ENCODE measurements around the gene INTS1.

INTS1 gene

GRCh38 chr7:1505731-1506550 is 1.8 kb upstream of the INTS1 start:
- DNase-seq, result no peak

DNA sequence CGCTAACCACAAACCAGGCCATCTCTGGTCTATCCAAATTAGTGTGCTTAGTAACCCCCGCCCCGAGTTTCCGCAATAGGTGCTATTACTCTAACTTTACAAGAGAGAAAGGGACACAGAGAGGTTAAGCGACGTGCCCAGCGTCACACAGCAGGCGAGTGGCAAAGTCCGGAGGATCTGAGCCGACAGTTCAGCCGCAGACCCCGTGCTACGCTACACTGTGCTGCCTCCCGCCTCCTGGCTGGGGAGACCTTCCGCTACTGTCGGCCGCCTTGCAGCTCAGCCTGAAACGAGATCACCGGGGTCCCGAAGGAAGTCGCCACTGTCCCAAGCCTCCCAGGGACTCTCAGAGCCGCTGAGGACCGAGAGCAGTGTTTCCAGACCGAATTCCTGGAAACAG is 799 bp downstream of the INTS1 start:
- no peak for DNase-seq

DNA sequence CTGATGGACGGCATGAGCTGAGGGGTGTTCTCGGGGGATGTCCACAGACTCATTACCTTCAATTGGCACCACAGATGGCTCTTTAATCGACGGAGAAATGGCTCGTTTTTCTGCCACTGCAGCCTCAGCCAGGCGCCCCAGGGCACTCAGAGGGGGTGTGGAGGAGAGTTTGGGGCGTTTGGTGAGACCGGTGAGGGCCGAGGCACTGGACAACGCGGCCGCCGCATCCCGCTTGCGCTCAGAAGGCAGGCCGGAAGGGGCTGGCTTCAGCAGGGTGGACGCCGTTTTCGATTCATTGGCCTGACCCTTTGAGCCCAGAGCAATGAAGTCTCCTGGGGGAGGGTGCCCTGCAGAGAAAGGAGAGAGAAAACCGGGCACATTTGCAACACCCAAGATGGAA is 1.3 kb downstream of the INTS1 start:
- DNase-seq, result no peak

DNA sequence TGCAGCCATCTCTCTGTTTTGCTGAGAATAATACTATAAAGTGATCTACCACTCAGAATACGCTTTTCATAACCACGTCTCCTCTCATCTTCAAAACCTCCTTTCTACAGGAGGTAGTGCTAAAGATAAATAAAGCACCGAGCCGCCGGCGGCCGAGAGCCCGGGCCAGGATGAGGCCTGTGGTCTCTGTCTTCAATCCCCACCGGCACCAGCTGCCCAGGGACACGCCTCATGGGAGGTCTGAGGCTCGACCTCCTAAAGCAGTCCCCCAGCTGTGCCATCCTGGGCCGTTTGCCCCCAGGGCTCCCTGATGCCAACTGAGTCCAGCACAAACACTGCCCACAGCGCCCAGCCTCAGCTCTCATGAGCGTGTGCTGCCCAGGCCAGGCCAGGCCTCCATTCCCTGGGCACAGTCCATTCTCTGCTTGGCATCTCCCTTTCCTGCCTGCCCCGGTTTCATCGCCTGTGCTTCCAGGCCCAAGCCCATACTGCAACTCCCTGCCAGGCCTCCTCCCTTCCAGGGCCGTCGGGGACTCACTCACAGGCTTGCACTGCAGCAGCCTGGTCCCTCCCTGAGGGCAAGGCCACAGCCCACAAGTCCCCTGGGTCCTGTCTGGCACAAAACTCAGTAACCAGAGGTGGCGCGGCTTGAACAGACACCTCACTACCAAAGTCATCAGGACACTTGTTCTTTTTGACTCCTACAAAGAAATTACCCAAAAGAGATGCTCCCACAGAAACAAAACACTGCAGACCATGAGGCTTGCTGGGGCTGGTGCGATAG is 2.5 kb downstream of the INTS1 start:
- no peak for DNase-seq

DNA sequence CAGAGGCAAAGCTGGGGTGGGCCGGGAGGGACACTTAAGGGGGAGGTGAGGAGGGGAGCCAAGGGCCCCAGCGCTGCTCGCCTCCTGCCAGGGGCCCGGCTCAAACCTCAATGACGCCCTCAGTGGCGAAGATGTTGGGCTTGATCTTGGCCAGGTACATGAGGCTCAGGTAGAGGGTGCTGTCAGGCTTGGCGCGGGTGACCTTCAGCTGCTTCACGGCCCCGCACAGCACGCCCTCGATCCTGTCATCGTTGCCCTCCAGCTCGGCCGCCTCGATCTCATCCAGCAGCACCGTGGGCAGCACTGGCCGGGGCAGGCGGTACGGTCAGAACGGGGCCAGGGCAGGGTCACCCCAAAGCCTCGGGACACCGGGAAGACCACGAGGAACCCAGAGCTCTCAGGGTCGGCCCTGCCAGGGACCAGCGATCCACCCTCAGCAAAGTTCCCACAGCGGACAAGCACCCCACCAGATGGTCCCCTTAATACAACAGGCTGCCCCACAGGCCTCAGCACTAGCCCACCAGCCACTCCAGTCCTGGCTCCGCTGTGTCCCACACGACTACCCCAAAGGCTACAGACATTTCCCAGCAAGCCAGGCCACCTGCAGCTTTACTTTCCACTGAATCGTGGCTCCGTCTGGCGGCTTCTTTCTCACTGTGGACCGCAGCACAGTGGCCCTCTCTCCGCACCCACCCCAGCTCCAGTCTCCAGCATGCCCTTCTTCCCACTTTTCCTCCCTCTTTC is 4.0 kb downstream of the INTS1 start:
- DNase-seq, result no peak

GRCh38 chr7:1499367-1500029 is 4.7 kb downstream of the INTS1 start:
- no peak for DNase-seq

DNA sequence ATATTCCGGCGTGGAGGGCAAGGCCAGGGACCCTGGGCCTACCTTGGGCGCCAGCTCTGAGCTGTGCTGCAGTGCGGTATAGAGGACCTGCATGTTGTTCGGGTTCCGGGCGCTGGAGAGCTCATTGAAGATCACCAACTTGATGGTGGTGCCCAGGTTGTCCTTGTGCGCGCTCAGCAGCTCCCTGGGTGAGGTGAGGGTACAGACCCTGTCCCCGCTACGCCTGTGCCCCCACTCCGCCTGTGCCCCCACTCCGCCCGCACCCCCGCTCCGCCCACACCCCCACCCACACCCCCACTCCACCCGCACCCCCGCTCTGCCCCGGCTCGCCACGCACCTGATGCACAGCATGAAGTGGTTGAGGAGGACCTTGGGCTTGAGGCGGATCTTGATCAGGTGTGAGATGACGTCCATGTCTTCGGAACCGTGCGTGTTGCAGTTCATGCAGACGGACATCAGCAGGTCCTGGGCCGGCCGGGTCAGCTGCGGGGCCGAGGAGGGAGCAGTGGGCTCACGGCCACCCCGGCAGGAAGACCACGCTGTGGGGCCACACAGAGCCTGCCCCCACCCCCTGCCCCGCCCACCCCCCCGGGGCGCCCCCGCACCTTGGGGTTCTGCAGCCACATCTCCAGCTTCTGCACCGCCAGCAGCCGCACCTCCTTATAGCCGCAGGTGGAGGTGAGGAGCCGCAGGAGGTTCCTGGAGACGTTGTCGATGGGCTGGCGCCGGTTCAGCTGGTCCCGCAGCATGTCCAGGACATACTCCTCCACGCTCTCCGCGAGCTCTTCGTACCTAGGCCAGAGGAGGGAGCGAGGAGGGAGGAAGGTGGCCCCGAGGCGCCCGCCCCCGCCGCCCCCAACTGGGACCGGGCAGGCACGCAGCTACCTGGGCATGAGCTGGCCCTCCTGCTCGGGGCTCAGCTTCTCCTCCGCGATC is 5.6 kb downstream of the INTS1 start:
- DNase-seq, result no peak

GRCh38 chr7:1497293-1497927 is 6.8 kb downstream of the INTS1 start:
- DNase-seq, result no peak

- no peak for DNase-seq
Observed at GRCh38 chr7:1496531-1497292, 7.5 kb downstream of the INTS1 start.

DNA sequence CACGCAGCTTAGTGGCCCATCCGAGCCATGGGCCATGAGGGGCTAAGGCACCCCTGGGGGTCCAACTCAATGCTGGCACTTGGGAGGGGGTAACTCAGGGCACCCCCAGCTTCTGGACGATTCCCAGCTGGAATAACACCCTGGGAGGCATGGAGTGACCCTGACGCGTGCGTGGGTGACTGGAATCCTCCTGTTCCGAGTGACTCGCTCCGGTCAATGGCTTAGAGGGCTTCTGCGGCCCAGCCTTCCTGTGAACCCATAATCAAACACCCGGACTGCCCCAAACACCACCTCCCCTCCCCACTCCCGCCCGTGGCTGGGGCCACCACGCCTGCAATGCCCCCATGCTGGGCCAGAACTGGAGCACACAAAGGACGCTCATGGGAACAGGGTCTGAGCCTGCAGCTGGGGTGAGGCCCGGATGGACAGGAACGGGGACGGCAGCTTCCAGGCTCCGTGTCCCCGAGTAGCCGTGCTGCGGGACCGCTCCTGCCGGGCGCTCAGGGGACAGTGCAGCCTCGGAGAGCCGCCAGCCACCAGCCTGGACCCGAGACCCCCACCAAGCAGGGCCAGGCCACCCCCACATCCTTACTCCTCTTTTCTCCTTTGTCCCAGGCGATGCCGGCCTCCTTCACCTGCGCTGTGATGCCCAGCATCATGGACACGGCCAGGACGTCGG is 8.5 kb downstream of the INTS1 start:
- no peak for DNase-seq

- no peak for DNase-seq
Observed at GRCh38 chr7:1494866-1495563, 9.2 kb downstream of the INTS1 start.

GRCh38 chr7:1494447-1494846 is 9.7 kb downstream of the INTS1 start:
- DNase-seq, result no peak

DNA sequence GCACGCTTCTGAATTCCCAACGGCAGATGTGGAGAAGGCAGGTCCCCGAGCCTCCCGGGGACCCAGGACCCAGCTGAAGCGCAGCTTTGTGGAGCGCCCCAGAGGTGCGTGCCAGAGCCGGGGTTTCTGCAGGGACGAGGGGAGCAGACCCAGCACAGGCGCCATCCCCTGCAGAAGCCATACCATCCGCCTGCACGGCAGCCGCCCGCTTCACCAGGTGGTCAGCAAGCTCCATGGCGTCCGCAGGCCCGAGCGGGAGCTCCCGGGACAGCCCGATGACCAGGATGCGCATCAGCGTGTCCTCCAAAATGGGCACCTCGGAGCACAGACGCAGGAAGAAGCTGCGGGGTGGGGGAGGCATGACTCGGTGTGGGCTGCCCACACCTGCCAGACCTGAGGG is 10.6 kb downstream of the INTS1 start:
- DNase-seq, result no peak

GRCh38 chr7:1493129-1493528 is 11.1 kb downstream of the INTS1 start:
- DNase-seq, result no peak

DNA sequence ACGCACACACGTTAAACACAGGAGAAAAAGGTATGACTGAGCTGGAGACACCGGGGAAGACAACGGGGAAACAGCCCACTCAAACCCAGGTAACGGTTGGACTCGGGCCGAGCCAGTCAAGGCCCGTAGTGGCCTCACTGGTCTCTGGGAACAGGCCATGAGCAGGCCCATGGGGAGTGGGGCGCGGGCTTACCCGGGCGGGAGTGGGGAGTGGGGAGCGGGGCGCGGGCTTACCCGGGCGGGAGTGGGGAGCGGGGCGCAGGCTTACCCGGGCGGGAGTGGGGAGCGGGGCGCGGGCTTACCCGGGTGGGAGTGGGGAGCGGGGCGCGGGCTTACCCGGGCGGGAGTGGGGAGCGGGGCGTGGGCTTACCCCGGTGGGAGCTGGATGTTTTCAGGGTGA is 11.5 kb downstream of the INTS1 start:
- no peak for DNase-seq

DNA sequence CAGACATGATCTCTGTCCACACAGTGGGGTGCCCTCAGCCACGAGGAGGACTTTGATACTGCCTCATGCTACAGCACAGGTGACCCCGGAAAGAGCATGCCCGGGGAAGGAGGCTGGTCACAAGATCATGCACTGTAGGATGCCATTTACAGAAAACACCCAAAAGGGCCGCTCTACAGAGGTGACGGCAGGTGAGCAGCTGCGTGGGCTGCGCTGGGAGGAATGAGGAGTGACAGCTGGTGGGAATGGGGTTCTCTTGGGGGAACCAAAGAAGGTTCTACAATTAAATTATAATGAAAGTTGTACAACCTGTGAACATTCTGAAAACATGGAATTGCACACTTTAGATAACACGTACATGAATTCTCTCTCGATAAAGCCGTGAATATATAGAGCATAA is 12.0 kb downstream of the INTS1 start:
- no peak for DNase-seq

DNA sequence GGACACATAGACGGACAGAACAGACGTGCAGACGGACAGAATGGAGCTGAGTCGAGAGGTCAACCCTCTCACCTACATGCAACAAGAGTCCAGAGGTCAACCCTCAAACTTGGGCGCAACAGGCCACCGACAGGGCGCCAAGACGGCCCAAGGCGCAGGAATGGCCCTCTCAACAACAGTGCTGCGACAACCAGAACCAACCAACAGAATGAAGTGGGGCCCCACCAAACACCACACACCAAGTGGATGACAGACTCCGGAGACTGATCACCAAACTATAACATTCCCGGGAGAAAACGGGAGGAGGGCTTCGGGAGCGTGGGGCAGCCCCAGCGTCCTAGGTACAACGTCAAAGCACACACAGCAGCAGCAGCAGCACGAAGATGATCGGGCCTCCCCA is 13.4 kb downstream of the INTS1 start:
- DNase-seq, result no peak

DNA sequence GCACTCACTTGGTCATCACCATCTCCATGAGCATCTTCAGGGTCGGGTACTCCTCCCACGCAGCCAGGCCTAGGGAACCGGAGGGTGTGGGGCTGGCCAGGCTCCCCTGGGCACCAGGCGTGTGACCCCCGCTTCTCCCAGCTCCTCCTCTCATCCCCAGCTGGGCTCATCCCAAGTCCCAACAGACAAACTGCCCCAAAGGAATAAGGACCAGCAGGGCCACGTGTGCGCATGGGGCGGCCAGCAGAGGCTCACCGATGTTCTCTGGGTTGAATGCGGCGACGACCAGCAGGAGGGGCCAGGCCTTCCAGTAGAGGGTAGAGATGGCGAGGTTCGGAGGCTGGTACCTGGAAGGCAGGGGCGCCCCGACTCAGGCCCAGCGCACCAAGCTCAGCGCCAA is 14.9 kb downstream of the INTS1 start:
- DNase-seq, result no peak

DNA sequence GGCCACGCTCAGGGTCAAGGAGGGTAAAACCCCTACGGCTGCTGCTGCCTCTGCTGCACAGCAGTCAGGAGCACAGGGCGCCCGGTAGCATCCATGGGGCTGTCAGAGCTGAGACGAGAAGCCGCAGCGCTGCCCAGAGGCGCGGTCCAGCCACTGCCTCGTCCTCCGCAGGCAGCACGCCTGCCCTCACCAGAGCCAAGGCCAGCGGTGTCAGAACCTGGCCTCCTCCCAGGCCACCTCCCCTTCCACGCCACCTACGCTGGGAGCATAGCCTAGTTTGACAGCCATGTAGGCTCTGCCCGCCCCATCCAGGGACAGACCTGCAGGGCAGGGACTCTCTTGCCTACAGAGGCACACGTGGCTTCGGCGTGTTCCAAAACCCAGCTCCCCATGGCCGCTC is 16.2 kb downstream of the INTS1 start:
- no peak for DNase-seq

Measured in stimulated activated CD4-positive, alpha-beta T cell treated with anti-CD3 and anti-CD28 coated beads, Interleukin-4, amount 100 ng/mL, for 4 hours (primary cell).